ENCODE results near the gene TECTA. TPM values are rescaled to one million over a fixed set of nuclear protein-coding genes. Genes with fewer than 3 reads are reported as not detected.

TECTA gene
- polyA plus RNA-seq, 1 of the 3 experiments (the other 2 are of a cell fraction), result 0.58 TPM

DNA sequence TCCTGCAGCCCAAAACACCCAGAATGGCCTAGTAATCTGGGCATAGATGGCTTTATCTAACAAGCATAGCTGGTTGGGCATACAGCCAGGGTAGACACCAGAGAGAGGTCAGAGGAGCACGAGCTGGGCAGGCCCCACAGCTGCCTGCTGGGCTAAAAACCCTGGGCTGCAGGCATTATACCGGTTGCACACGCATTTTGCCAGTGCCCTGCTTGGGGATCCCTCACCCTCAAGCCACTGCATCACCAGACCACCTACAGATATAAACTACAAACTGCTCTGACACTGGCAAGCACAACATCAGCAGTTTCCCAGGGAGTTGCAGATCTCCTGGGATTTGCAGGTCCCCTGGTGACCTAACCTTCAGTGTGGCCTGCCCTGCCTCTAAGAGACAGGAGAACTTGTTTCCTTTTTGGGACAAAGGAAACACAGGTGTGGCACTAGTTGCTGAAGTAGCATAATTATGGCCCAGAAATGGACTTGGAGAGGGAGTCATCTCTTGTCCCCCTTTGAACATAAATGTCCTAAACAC is 112.4 kb downstream of the TECTA start:
- WGBS (ENCODE audit: low lambda C conversion rate), result 19% methylated on average over 3 of the region's 3 CpGs

DNA sequence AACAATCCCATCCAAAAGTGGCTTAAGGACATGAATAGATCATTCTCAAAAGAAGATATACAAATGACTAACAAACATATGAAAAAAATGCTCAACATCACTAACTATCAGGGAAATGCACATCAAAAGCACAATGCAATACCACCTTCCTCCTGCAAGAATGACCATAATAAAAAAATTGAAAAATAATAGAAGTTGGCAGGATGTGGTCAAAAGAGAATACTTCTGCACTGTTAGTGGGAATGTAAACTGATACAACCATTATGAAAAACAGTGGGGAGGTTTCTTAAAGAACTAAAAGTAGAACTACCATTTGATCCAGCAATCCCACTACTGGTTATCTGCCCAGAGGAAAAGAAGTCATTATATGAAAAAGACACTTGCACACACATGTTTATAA is 113.8 kb downstream of the TECTA start:
- Histone ChIP-seq H3K4me1 (ENCODE audit: control insufficient read depth in 1 of 2, insufficient read depth in 2 of 2, low read depth in 1 of 2, low read length in 1 of 2) (peaks cover 0 to 2% of the 10 kb centered on the region in 2 experiments; a peak in 1 of 4 replicates), H3K36me3 (replicated peaks in 1 of 2; ENCODE audit: control insufficient read depth in 1 of 2, insufficient read depth in 2 of 2, low read length in 1 of 2) (no peaks in the 10 kb centered on the region), H2AFZ (ENCODE audit: low read depth) (no peak overlapping the region), H3K27ac (ENCODE audit: low read depth in 2 of 2, low read length in 1 of 2) (no peak overlapping the region), H3F3A (replicated peaks; ENCODE audit: insufficient read depth) (no peaks in the 10 kb centered on the region), H3K4me3 (ENCODE audit: low read depth in 2 of 2, low read length in 1 of 2) (no peak overlapping the region), H4K20me1 (ENCODE audit: insufficient read depth) (no peaks in the 10 kb centered on the region), H3K9ac (no peak overlapping the region), H3K9me2 (no peaks in the 10 kb centered on the region), H3K27me3 (ENCODE audit: insufficient read depth) (no peaks in the 10 kb centered on the region), H3K4me2 (no peak overlapping the region), H3K79me2 (ENCODE audit: insufficient read depth) (no peaks in the 10 kb centered on the region), H3K9me3 (no peaks in the 10 kb centered on the region)
- POLR2A ChIA-PET, result no interaction called here
- DNase-seq, result no peak
- CTCF ChIA-PET, result no interaction called here
- TF ChIP-seq GATA2 (CRISPR knock-in tag; IDR thresholded peaks at IDR 0.05), result no peak
- TF ChIP-seq, protein P1, sequence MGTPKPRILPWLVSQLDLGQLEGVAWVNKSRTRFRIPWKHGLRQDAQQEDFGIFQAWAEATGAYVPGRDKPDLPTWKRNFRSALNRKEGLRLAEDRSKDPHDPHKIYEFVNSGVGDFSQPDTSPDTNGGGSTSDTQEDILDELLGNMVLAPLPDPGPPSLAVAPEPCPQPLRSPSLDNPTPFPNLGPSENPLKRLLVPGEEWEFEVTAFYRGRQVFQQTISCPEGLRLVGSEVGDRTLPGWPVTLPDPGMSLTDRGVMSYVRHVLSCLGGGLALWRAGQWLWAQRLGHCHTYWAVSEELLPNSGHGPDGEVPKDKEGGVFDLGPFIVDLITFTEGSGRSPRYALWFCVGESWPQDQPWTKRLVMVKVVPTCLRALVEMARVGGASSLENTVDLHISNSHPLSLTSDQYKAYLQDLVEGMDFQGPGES (IDR thresholded peaks at IDR 0.05; ENCODE audit: low read depth, low read length), result no peak
- TF ChIP-seq EZH2phosphoT487 (IDR thresholded peaks at IDR 0.05; ENCODE audit: borderline replicate concordance, low read depth), result no peak
- no peak for TF ChIP-seq TEAD4 (IDR thresholded peaks at IDR 0.05; ENCODE audit: borderline replicate concordance, insufficient read depth)
- TF ChIP-seq, protein P2, sequence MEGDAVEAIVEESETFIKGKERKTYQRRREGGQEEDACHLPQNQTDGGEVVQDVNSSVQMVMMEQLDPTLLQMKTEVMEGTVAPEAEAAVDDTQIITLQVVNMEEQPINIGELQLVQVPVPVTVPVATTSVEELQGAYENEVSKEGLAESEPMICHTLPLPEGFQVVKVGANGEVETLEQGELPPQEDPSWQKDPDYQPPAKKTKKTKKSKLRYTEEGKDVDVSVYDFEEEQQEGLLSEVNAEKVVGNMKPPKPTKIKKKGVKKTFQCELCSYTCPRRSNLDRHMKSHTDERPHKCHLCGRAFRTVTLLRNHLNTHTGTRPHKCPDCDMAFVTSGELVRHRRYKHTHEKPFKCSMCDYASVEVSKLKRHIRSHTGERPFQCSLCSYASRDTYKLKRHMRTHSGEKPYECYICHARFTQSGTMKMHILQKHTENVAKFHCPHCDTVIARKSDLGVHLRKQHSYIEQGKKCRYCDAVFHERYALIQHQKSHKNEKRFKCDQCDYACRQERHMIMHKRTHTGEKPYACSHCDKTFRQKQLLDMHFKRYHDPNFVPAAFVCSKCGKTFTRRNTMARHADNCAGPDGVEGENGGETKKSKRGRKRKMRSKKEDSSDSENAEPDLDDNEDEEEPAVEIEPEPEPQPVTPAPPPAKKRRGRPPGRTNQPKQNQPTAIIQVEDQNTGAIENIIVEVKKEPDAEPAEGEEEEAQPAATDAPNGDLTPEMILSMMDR (IDR thresholded peaks at IDR 0.05), result no peak
- no peak for TF ChIP-seq POLR2AphosphoS5 (IDR thresholded peaks at IDR 0.05; ENCODE audit: low read depth, low read length)

More for the DNA sequence above, 112.4 kb downstream of the TECTA start:
- no peak overlapping the region for H3K4me3 ChIP-seq (ENCODE audit: low read depth in 2 of 2, low read length in 1 of 2)
- H3K9ac ChIP-seq, result no peak overlapping the region
- POLR2A ChIA-PET, result no interaction called here
- no peaks in the 10 kb centered on the region for H3K79me2 ChIP-seq (ENCODE audit: insufficient read depth)
- H3K9me2 ChIP-seq, result no peaks in the 10 kb centered on the region
- H3K27ac ChIP-seq (ENCODE audit: low read depth in 2 of 2, low read length in 1 of 2), result no peak overlapping the region
- TF ChIP-seq, protein P2 (IDR thresholded peaks at IDR 0.05), result no peak
- no peak for TF ChIP-seq TEAD4 (IDR thresholded peaks at IDR 0.05; ENCODE audit: borderline replicate concordance, insufficient read depth)
- no peak for TF ChIP-seq SIN3A (IDR thresholded peaks at IDR 0.05; ENCODE audit: borderline replicate concordance, low read depth, low read length)
- TF ChIP-seq POLR2AphosphoS5 (IDR thresholded peaks at IDR 0.05; ENCODE audit: low read depth, low read length), result no peak
- no peak for TF ChIP-seq MXI1 (IDR thresholded peaks at IDR 0.05; ENCODE audit: low read depth, low read length)
- TF ChIP-seq FOXJ3 (CRISPR knock-in tag; IDR thresholded peaks at IDR 0.05), result no peak
- TF ChIP-seq GABPA (IDR thresholded peaks at IDR 0.05; ENCODE audit: low read depth), result no peak
- no peak for TF ChIP-seq RAD21 (IDR thresholded peaks at IDR 0.05; ENCODE audit: low read length)
- no peak for TF ChIP-seq EZH2phosphoT487 (IDR thresholded peaks at IDR 0.05; ENCODE audit: borderline replicate concordance, low read depth)
- TF ChIP-seq RXRA (IDR thresholded peaks at IDR 0.05; ENCODE audit: borderline replicate concordance, low read depth), result no peak
- TF ChIP-seq FOSL2 (IDR thresholded peaks at IDR 0.05; ENCODE audit: borderline replicate concordance, low read depth), result no peak
- TF ChIP-seq JUND (IDR thresholded peaks at IDR 0.05), result no peak
- TF ChIP-seq, protein P3, sequence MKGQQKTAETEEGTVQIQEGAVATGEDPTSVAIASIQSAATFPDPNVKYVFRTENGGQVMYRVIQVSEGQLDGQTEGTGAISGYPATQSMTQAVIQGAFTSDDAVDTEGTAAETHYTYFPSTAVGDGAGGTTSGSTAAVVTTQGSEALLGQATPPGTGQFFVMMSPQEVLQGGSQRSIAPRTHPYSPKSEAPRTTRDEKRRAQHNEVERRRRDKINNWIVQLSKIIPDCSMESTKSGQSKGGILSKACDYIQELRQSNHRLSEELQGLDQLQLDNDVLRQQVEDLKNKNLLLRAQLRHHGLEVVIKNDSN (IDR thresholded peaks at IDR 0.05; ENCODE audit: borderline replicate concordance, low read depth), result no peak
- no peak for TF ChIP-seq RCOR1 (IDR thresholded peaks at IDR 0.05; ENCODE audit: low read length)
- TF ChIP-seq NRF1 (IDR thresholded peaks at IDR 0.05; ENCODE audit: low read depth, low read length), result no peak
- no peak for TF ChIP-seq TCF12 (IDR thresholded peaks at IDR 0.05)
- TF ChIP-seq GATA2 (CRISPR knock-in tag; IDR thresholded peaks at IDR 0.05), result no peak
- TF ChIP-seq YY1 (IDR thresholded peaks at IDR 0.05; ENCODE audit: low read depth), result no peak
- no peak overlapping the region for H3K4me2 ChIP-seq
- H4K20me1 ChIP-seq (ENCODE audit: insufficient read depth), result no peaks in the 10 kb centered on the region
- CTCF ChIA-PET, result interaction anchor here (2.8 kb wide), 1 partner anchor 19 kb away, joined by 14 read pairs; no protein-coding TSS in a partner anchor
- H3K27me3 ChIP-seq (ENCODE audit: insufficient read depth), result no peaks in the 10 kb centered on the region
- DNase-seq, result no peak
- no peak overlapping the region for H2AFZ ChIP-seq (ENCODE audit: low read depth)
- H3K9me3 ChIP-seq, result no peaks in the 10 kb centered on the region
- H3K36me3 ChIP-seq (replicated peaks in 1 of 2; ENCODE audit: control insufficient read depth in 1 of 2, insufficient read depth in 2 of 2, low read length in 1 of 2), result no peaks in the 10 kb centered on the region
- no peaks in the 10 kb centered on the region for H3F3A ChIP-seq (replicated peaks; ENCODE audit: insufficient read depth)
- H3K4me1 ChIP-seq (ENCODE audit: control insufficient read depth in 1 of 2, insufficient read depth in 2 of 2, low read depth in 1 of 2, low read length in 1 of 2), result peaks cover 0 to 2% of the 10 kb centered on the region in 2 experiments; a peak in 1 of 4 replicates
